Activated naive CD4-positive, alpha-beta T cell treated with anti-CD3 and anti-CD28 coated beads, Interleukin-2, amount 50 U/mL, for 72 hours (primary cell): ENCODE data around the gene CHP2. TPM values are rescaled to one million over a fixed set of nuclear protein-coding genes. Genes with fewer than 3 reads are reported as not detected.
A peak's percentile ranks its signal among the peaks of the same experiment; 100 is the strongest.
"Not testable (repeated sequence)": the region's sequence is repeated elsewhere in the genome, so short reads cannot be mapped to it uniquely, and the experiment has no call there.

Source experiments
- ATAC-seq, 2 donors: fragments of 150-1000 bp; cut with Tn5 transposase; 2 replicates each; pipeline ENCODE4 v1.10.0; 2021; ENCODE audit warnings: mild to moderate bottlenecking in 2 of 2, moderate library complexity in 2 of 2
- DNase-seq, 2 donors: peaks; one replicate each; pipeline ENCODE4 v3.0.0; 2021 to 2022; ENCODE audit warnings: low spot score in 2 of 2
- H3K27ac Mint-ChIP-seq, 2 donors: one replicate each; pipeline ENCODE4 v1.8.0; 2022; ENCODE audit warnings: mild to moderate bottlenecking in 2 of 2, mixed read lengths in 2 of 2
- H3K36me3 Mint-ChIP-seq, 2 donors: one replicate each; pipeline ENCODE4 v1.8.0; 2022; ENCODE audit warnings: mixed read lengths in 2 of 2
- H3K9me3 Mint-ChIP-seq, 2 donors: one replicate each; pipeline ENCODE4 v1.8.0; 2022; ENCODE audit warnings: mixed read lengths in 2 of 2
- total RNA-seq, 2 donors: library from RNA; stranded (reverse); gene quantifications; one replicate each; pipeline ENCODE4 v1.2.3, GENCODE V29; 2022

CHP2 gene
- not detected for total RNA-seq

DNA sequence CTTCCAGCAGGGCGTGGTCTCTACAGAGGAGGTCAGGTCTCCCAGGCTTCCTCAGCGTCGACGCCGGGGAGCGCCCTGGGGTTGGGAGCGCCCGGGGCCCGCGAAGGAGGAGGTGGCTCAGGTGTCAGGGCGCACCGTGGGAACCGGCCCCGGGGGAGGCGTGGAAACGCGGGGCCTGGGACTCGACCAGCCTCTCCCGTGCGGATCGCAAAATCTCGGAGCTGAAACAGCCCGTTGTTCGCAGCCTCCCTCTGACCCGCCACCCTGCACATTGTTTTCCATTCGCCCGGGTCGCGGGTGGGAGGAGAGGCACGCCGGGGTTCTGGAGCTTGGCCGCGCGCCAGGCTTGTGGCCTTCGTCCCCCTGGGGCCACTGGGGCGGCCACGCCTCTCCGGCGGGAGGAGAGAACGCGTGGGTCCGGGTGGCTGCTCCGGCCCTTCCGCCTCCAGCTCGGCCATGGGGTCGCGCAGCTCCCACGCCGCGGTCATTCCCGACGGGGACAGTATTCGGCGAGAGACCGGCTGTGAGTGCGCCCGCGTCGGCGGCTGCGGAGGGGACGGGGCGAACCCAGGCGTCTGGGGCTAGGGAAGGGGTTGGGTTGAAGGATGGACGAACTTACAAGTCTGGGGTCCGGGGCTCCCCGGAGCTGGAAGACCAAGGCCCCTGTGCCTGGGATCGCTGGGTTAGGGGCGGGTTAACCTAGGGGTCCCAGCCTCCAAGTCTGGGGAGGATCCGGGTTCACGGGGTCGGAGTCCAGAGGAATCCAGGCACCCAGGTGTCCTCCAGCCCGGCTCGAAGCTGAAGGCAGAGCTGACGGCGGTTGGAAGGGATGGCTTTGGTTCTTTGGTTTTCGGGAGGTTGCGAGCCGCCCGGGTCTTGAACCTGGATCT lies at the start of gene CHP2:
CHP2 (plus strand) TSS at position 433 of the 890 bp plus-strand sequence; CDS start at position 457, 24 bp downstream.
- no peak for DNase-seq
- no peaks in the 10 kb centered on the region for H3K9me3 Mint-ChIP-seq
- ATAC-seq: no peak
- H3K27ac Mint-ChIP-seq: no peak within 1 kb of the TSS
- no peaks in the 10 kb centered on the region for H3K36me3 Mint-ChIP-seq

DNA sequence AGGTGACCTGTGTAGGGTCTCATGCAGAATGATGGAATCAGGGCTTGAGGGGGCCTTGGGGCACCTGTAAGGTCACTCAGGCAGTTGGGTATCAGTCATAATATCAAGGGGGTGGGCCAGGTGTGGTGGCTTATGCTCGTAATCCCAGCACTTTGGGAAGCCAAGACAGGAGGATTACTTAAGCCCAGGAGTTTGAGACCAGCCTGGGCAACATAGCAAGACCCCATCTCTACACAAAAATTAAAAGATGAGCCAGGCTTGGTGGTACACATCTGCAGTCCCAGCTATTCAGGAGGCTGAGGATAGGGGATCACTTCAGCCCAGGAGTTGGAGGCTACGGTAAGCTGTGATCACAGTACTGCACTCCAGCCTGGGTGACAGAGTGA lies 49.3 kb upstream of the CHP2 start:
- H3K27ac Mint-ChIP-seq: peak overlapping the region in 1 of 2 donors; percentile 25
- H3K36me3 Mint-ChIP-seq: peaks cover 17 to 29% of the 10 kb centered on the region in 2 donors
- ATAC-seq (no peak), DNase-seq (no peak)
- peaks cover 18 to 19% of the 10 kb centered on the region in 2 donors for H3K9me3 Mint-ChIP-seq

DNA sequence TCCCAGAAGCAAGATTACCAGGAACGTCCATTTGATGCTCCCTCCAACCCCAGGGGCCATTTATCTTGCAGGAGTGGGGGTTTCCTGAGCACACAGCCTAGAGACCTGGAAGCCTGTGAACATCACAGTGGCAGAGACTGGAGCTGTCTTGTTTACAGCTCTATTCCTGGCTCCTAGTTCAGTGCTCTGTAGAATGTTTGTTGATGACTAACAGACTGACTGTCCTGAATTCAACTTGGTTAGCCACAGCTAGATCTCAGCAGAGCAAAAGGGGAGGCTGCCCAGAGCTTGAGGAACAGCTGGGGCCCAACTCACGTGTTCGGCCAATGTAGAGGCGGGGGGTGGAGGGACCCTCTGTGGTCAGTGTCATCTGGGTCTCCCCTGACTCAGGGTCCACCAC lies 48.4 kb upstream of the CHP2 start:
- peaks cover 21 to 30% of the 10 kb centered on the region in 2 donors for H3K36me3 Mint-ChIP-seq
- H3K9me3 Mint-ChIP-seq: peaks cover 18 to 19% of the 10 kb centered on the region in 2 donors
- no peak for ATAC-seq
- DNase-seq: no peak
- no peak overlapping the region for H3K27ac Mint-ChIP-seq

DNA sequence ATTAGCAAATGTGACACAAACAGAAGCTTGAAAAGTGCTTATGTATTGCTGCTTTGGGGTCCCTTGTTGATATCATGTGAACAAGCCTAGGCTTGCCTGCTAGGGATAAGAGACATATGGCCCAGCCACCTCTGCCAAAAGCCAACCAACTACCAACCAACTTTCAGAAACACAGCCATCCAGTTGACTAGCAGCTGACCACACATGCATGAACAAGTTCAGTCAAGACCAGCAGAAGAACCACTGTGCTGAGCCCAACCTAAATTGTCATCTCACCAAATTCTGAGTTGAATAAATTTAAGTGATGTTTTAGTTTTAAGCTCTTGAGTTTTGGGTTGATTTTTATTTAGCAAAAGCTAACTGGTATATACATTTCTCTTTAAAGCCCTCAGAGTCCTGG lies 45.3 kb upstream of the CHP2 start:
- DNase-seq (no peak), ATAC-seq (no peak)
- no peak overlapping the region for H3K27ac Mint-ChIP-seq
- peaks cover 11 to 17% of the 10 kb centered on the region in 2 donors for H3K36me3 Mint-ChIP-seq
- peaks cover 4 to 10% of the 10 kb centered on the region in 2 donors for H3K9me3 Mint-ChIP-seq

DNA sequence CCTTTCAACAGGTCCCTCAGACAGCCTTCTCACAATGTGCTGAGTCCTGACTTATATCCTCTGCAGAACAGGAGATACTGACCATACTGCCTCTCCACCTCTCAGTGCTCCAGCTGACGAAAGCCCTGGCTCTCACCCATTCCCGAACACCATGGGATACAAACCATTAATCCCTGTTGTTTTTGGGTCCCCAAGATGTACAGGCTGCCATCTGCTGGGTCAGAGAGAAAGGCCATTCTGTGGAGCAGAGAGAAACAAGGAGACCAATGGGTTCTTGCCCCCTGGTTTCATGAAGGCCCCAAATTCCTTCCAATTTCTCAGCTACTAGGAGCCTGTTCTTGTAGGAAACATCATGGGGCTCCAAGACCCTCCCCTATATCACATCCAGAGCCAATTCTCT lies 44.8 kb upstream of the CHP2 start:
- Mint-ChIP-seq H3K27ac (no peak overlapping the region), H3K9me3 (peaks cover 4 to 10% of the 10 kb centered on the region in 2 donors), H3K36me3 (peaks cover 11 to 17% of the 10 kb centered on the region in 2 donors)
- ATAC-seq: no peak
- no peak for DNase-seq

DNA sequence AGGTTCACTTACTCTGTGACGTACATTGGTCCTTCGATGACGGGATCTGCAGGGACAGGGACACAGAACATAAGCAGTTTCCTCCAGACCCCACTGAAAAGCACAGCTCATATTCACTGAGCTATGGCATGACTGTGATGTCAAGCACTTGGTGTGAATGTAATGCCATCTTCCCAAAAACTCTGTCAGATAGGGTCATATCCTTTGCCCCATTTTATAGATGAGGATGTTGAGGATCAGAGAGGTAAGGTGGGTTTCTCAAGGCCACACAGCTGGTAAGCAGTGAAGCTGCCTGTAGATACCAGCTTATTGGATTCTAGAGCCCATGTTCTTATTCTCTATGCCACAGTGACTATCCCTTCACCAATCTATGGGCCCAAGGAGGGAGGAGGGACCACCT lies 44.3 kb upstream of the CHP2 start:
- DNase-seq: no peak
- peaks cover 4 to 10% of the 10 kb centered on the region in 2 donors for H3K9me3 Mint-ChIP-seq
- peaks cover 11 to 17% of the 10 kb centered on the region in 2 donors for H3K36me3 Mint-ChIP-seq
- no peak overlapping the region for H3K27ac Mint-ChIP-seq
- ATAC-seq: no peak

DNA sequence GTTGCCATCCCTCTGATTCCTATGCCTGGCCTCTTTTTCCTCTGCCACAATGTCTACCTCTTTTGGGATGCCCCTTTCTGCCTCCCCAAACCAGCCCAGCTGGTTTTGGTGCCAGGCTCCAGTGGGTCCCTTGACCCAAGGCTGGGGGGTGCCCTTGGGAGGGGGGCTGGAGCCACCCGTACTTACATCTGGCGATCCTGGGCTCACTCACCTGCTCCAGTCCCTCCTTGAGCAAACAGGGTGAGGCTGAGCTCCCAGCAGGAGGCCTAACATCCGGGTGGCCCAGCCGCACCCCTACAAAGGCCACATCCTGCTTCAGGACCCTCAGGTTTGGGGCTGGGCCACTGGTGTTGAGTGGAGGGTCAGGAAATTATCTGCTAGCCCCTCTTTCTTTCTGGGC lies 43.0 kb upstream of the CHP2 start:
- DNase-seq (no peak), ATAC-seq (no peak)
- no peak overlapping the region for H3K27ac Mint-ChIP-seq
- peaks cover 11 to 17% of the 10 kb centered on the region in 2 donors for H3K36me3 Mint-ChIP-seq
- peaks cover 4 to 10% of the 10 kb centered on the region in 2 donors for H3K9me3 Mint-ChIP-seq

DNA sequence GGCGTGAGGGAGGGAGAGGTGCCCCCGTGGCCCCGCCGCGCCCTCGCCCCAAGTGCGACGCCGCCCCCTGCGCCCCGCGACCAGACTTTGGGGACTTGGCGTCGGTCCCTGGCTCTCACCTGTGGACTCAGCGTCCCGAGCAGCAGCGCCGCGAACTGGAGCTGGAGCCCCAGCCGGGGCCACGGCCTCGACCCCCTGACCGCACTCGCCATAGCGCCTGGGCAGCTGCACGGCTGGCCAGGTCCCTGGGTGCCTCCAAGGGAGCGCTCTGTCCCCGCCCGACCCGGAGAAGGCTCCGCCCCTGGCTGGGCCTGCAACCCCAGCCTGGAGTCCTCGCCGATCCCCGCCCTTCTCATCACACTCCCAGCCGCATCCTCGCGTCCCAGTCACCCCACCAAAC lies 41.9 kb upstream of the CHP2 start, which contains the start of gene ERN2:
ERN2 (minus strand) TSS at position 247 of the 400 bp plus-strand sequence; CDS start at position 212, 35 bp downstream.
- no peak for ATAC-seq
- H3K9me3 Mint-ChIP-seq: peaks cover 4 to 10% of the 10 kb centered on the region in 2 donors
- no peak within 1 kb of the TSS for H3K27ac Mint-ChIP-seq
- H3K36me3 Mint-ChIP-seq: peaks cover 11 to 17% of the 10 kb centered on the region in 2 donors
- DNase-seq: no peak

DNA sequence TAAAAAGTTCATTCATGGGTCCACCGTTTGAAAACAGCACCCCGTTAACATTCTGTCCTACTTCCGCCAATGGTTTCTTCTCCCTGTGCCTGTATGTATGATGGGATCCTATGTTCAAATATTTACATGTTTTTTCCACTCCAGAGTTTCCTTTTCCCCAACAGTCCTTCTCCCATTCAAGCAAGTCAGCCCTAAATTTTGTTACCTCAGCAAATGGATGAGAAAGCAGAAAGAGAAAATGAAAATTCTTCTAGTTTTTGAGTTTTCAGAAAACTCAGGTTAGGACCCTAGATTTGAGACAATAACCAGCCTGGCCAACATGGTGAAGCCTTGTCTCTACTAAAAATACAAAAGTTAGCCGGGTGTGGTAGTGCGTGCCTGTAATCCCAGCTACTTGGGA lies 38.3 kb upstream of the CHP2 start:
- no peak overlapping the region for H3K27ac Mint-ChIP-seq
- ATAC-seq (no peak), DNase-seq (no peak)
- no peaks in the 10 kb centered on the region for H3K36me3 Mint-ChIP-seq
- H3K9me3 Mint-ChIP-seq: no peaks in the 10 kb centered on the region

DNA sequence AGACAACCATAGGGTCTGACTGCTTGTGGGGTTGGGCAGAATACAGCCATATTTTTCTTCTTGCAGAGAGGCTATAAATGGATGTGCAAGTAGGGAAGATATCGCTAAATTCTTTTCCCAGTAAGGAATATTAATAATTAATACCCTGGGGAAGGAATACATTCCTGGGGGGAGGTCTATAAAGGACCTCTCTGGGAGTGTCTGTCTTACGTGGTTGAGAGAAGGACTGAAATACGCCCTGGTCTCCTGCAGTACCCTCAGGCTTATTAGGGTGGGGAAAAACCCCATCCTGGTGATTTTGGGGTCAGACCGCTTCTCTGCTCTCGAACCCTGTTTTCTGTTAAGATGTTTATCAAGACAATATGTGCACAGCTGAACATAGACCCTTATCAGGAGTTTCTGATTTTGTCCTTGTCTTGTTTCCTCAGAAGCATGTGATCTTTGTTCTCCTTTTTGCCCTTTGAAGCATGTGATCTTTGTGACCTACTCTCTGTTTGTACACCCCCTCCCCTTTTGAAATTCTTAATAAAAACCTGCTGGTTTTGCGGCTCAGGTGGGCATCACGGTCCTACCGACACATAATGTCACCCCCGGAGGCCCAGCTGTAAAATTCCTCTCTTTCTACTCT lies 32.1 kb upstream of the CHP2 start:
- DNase-seq, ATAC-seq, H3K9me3 Mint-ChIP-seq, H3K36me3 Mint-ChIP-seq: not testable (repeated sequence)
- H3K27ac Mint-ChIP-seq: peak overlapping the region in 1 of 2 donors; percentile 59

DNA sequence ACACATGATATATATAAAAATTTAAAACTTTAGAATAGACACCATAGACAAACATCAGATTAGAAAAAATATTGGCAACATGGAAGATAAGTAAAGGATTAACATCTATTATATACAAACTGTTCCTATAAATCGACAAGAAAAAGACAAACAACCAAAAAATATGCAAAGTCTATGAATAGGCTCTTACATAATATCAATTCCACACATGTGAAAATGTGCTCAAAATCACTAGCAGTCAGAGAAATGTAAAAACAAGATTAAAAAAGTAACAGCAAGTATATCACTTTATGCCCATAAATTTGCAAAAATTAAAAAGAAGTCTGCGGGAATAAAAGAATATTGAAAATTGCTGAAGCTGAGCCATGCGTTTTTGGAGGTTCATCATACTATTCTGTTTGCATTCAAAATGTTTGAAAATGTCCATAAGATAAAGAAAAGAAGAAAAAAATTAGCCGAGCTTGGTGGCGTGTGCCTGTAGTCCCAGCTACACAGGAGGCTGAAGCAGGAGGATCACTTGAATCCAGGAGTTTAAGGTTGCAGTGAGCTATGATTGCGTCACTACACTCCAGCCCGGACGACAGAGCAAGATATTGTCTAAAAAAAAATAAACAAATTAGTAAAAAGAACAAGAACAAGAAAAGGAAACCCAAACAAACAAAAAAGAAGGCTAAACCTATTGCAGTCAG lies 30.6 kb upstream of the CHP2 start:
- ATAC-seq: no peak
- no peak for DNase-seq
- H3K27ac Mint-ChIP-seq: peak overlapping the region in 1 of 2 donors; percentile 73
- H3K36me3 Mint-ChIP-seq: peaks cover 6 to 9% of the 10 kb centered on the region in 2 donors
- H3K9me3 Mint-ChIP-seq: peaks cover 0 to 5% of the 10 kb centered on the region in 2 donors

DNA sequence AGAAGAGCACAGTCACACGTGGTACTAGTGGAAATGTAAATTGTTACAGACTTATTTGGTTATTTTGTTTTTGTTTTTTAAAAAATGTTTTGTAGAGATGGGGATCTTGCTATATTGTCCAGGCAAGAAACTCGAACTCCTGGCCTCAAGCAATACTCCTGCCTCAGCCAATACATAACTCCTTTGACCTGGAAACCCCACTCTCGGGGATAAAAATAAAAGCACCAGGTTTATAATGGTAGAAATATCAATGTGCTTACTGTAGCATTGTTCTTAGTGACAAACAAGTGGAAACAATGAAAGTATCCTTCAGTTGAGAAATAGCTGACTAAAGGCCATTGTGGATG lies 30.1 kb upstream of the CHP2 start:
- DNase-seq: no peak
- H3K27ac Mint-ChIP-seq: no peak overlapping the region
- no peak for ATAC-seq
- H3K36me3 Mint-ChIP-seq: peaks cover 6 to 9% of the 10 kb centered on the region in 2 donors
- peaks cover 0 to 5% of the 10 kb centered on the region in 2 donors for H3K9me3 Mint-ChIP-seq

DNA sequence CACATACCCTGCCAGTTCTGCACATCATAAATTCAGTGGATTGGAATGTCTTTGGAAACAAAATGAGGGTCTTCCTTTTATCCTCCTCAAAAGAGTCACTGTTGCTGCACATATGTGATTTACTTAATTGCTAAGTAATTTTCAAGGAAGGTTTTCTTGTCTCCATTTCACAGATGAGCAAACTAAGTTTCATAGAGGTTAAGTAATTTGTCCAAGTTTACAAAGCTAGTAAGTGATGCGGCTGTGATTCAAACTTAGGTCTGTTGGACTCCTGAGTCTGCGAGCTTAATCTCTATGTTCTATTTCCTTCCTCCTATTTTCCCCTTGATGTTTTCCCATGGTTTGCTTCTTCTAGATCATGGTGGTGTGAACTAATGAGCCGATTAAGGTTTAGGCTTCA lies 28.1 kb upstream of the CHP2 start:
- no peak overlapping the region for H3K27ac Mint-ChIP-seq
- DNase-seq: no peak
- peaks cover 6 to 9% of the 10 kb centered on the region in 2 donors for H3K36me3 Mint-ChIP-seq
- no peak for ATAC-seq
- H3K9me3 Mint-ChIP-seq: peaks cover 0 to 5% of the 10 kb centered on the region in 2 donors

DNA sequence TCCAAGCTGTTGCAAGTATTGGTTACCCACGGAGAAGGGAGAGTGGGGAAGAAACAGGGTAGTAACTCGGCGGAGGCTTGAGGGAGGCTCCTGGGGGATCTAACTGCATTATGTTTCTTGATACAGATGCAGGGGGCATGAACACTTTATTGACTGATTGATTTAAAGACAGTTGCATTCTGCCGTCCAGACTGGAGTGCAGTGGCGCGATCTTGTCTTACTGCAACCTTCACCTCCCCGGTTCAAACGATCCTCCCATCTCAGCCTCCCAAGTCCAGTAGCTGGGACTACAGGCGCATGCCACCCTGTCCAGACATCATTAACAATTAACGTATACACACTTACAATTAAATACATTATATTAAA lies 26.7 kb upstream of the CHP2 start:
- peak in 1 of 2 donors; percentile 3 for ATAC-seq
- Mint-ChIP-seq H3K27ac (no peak overlapping the region), H3K9me3 (peaks cover 0 to 1% of the 10 kb centered on the region in 2 donors), H3K36me3 (peaks cover 2 to 3% of the 10 kb centered on the region in 2 donors)
- DNase-seq: no peak

DNA sequence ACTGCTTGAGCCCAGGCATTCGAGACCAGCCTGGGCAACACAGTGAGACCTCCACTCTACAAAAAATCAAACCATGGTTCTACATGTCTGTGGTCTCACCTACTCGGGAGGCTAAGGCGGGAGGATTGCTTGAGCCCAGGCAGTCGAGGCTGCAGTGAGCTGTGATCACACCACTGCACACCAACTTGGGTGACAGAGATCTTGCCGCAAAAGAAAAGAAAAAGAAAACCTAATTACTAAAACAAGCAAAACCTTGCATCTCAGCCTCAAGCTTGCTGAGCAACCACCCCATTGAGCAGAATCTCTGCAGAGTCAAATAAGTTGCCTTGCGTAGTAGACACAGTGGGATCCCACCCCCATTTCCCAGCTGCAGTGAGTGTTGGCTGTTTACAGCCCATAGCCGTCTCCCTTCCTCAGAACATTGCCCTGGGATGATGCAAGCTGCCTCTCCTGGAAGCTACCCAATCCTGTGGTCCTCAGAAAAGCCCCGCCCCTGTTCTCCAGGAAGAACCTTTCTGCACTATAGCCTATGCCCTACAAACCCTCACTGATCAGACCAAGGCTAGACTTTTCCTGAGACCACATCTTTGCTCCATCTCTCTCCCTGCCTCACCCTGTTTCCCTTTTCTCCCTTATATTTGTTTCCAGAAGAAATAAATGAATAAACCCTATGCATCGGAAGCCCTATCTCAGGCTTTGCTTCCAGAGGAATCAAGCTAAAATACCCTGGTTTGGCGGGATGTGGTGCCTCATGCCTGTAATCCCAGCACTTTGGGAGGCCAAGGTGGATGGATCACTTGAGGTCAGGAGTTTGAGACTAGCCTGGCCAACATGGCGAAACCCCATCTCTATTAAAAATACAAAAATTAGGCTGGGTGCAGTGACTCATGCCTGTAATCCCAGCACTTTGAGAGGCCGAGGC lies 25.1 kb upstream of the CHP2 start:
- Mint-ChIP-seq H3K9me3 (no peaks in the 10 kb centered on the region), H3K27ac (no peak overlapping the region), H3K36me3 (no peaks in the 10 kb centered on the region)
- no peak for DNase-seq
- no peak for ATAC-seq
